CD4-positive, alpha-beta T cell treated with Interleukin-15 for 4 hours (primary cell): ENCODE measurements around the gene RIC8A.
A peak's percentile ranks its signal among the peaks of the same experiment; 100 is the strongest.
"Not testable (repeated sequence)": the region's sequence is repeated elsewhere in the genome, so short reads cannot be mapped to it uniquely, and the experiment has no call there.

ENCODE experiments used
- DNase-seq: peaks from one replicate; pipeline ENCODE4 v3.0.0-alpha.2; 2020; ENCODE audit warnings: low spot score

Gene RIC8A

DNA sequence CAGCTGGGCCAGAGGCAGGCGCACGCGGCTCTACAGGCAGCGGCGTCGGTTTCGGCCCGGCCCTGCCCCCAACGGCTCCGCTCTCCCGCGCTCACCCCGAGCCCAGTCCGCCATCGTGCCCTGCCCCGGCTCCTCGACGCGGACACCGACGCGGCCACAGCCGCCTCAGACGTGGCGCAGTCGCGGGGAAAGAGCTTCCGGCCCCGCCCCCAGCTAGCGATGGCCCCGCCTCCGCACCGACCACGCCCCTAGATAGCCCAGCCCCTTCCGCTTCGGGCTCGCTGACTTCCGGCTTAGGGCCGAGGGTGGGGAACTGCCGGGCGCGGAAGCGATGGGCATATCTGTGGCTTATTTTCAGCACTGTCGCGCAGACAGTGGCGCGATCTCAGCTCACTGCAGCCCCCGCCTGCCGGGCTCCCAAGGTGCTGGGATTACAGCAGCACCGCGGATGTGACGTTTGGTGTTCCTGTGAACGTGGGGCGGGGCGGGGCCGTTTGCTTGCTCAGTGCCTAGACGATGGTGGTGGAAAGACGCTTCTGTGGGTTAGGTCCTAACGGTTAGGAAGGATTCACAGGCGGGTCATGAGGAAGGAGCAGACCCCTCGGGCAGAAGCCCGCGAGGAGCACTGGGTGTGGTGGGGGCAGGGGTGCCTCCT is at the start of gene RIC8A, which contains the start of gene BET1L:
Gene RIC8A, plus strand, starts transcription at position 501 of the 655 bp plus-strand sequence. CDS start 1,147 bp downstream, outside the sequence.
Gene BET1L, minus strand, starts transcription at position 192 of the 655 bp plus-strand sequence. Its CDS starts 78 bp downstream, at position 114.
- peak; percentile 98 for DNase-seq

DNA sequence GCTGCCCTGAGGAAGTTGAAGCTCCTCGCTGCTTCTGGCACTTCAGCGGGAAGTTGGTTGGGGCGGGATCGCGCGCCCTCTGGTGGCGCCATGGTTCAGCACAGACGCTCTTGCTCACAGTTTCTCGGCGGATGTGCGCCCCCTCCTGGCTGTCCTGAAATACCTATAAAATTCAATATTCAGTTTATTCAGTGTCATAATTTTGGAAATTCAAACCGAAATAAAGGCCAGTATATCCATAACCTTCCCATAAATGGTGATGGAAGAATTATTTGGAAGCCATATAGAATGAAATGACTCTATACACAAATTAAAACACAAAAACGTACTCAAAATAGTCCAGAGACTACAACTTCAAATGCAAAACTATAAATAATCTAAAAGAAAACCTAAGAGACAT is 27.3 kb upstream of the RIC8A start:
- not testable (repeated sequence) for DNase-seq

DNA sequence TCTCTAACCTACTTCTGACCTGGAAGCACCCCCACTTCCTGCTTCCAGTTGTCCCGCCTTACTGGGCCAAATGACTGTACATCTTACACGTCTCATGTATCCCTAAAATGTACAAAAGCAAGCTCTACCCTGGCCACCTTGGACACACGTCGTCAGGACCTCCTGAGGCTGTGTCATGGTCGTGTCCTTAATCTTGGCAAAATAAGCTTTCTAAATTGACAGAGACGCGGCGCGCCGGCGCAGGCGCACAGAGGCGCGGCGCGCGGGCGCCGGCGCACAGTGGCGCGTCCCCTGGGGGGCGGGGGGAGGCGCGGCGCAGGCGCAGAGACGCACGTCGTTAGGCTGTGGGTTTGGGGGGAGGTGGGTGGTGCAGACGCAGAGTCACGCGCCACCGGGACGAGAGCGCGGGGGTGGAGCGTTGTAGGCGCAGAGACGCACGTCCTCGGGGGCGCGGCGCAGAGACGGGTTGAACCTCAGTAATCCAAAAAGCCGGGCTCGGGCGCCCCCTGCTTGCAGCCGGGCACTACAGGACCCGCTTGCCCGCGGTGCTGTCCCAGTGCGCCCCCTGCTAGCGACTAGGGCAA is 18.2 kb upstream of the RIC8A start:
- DNase-seq: not testable (repeated sequence)

DNA sequence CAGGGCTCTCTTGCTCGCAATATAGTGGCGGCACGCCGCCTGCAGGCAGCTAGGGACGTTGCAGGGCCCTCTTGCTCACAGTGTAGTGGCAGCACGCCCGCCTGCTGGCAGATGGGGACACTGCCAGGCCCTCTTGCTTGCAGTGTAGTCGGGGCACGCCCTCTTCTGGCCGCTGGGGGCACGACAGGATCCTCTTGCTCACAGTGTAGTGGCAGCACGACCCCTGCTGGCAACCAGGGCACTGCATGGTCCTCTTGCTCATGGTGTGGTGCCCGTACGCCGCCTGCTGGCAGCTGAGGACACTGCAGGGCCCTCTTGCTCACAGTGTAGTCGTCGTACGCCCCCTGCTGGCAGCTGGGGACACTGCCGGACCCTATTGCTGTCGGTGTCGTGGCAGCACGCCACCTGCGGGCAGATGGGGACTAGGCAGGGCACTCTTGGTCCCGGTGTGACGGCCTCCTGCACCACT is 17.6 kb upstream of the RIC8A start:
- DNase-seq: not testable (repeated sequence)

DNA sequence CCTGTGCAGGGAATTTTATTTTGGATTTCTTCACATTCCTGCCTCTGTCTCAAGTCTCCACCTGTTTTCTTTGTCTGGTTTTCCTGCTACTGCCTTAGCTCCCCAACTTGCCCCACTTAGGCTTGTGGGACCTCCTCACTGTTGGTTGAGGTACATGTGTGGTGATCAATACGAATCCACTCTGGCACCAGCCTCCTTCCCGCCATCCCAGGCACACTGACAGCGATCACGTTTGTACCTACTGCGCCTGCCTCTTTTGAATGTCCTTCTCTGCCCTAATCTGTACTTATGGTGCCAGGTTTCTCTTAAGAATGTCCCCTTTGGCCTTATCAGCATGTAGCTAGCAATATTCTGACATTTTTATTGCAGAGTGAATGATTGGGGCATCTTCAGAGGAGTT is 17.0 kb upstream of the RIC8A start:
- DNase-seq: not testable (repeated sequence)

DNA sequence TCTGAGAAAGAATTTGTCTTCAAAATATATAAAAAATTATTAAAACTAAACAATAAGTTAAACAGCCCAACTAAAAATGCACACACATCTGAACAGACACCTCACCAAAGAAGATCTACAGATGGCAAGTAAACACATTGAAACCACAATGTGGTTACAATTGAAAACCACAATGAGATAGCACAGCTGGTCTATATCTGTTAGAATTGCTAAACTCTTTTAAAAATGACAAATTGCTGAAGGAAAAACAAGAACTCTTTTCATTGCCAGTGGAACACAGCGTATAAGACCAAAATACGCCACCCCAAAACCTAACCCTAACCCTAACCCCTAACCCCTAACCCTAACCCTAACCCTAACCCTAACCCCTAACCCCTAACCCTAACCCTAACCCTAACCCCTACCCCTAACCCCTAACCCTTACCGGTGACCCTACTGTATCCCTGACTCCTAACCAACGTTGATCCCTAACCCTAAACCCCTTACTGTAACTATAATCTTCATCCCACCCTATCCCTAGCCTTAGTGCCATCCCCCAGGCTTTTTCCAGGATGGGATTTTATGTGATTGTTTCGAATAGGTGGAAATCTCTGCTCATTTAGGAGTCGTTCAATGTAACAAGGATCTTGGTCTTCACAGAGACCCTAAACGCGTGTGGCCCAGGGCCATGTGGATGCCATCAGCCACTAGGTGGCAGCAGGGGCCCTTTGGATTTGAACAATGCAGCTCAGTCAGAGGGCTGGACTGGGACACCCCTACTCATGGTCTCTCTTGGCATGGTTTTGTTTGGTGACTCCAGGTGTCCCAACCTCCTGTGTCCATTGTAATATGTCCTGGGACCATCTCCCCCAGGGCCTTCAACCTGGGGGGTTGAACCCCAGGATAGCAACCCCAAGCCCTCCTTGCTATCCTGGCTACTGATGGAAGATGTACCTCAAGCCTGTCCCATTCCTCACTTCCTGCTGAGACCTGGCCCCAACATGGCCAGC is 15.7 kb upstream of the RIC8A start:
- DNase-seq: peak; percentile 33

DNA sequence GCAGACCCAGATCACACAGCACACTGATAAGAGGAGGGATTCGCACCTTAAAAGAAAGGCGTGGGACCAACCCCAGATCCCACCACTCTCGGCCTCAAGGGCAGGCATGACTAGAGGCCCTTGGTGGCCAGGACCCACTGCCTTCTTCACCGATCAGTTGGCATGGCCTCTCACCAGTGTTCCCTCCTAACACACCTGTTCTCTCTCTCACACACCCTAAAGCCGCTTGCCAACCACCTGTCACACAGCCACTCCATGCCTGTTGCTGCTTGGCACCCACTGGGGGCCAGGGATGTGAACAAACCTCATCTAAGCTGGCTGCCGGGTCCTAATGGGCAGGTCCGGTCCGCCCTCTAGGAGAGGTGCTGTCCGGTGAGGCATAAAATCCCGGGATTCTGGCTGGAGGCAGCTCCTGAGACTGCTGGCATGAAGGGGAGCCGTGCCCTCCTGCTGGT is 14.8 kb upstream of the RIC8A start, which contains the start of gene SCGB1C1:
Gene SCGB1C1, plus strand, starts transcription at position 405 of the 455 bp plus-strand sequence. Its CDS starts 22 bp downstream, at position 427.
- not testable (repeated sequence) for DNase-seq

DNA sequence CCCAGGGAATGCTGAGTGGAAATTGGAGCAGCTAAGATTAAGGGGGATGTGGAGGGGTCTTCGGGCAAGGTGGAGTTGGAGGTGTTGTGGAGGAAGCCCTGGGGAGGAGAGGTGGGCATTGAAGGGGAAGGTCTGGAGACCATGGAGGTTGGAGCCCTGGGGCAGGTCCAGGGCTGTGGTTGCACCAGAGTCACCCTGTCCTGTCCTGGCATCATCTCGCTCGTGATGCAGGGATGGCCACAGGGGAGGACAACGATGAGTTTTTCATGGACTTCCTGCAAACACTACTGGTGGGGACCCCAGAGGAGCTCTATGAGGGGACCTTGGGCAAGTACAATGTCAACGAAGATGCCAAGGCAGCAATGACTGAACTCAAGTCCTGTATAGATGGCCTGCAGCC is 14.0 kb upstream of the RIC8A start:
- not testable (repeated sequence) for DNase-seq

DNA sequence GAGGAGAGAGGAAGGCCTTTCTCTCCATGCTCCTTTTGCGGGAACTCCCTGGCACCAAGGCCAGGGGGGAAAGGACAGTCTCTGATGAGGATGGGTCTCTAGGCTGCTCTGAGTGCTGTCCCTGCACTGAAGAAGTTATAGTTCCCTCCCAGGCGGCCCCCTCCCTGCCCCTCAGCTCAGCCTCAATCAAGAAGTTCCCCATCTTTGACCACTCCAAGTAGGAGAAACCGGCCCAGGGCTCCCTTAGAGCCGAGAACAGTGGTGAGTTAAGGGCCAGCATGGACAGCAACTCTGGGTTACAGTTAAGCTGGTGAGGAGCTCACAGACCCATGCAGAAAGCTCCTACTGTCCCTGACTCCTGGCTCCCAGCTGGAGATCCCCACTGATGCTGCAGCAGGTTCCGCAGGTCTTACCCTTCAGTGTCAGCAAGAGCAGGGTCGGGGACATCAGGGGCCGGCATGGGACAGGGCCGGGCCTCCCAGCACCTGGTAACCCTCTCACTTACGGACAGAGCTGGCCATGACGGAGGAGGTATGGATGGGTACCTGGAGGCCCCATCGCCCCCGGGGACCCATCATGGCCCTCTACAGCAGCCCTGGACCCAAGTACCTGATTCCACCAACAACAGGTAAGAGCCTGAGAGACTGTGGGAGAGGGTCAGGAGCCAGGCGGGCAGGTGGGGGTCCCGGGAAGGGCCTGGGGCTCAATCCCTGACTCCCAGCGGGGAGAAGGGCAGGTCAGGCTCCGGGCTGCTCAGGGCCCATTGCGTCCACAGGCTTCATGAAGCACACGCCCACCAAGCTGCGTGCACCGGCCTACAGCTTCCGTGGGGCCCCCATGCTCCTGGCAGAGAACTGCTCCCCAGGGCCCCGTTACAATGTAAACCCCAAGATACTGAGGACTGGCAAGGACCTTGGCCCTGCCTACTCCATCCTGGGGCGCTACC is 10.4 kb upstream of the RIC8A start:
- DNase-seq: no peak

DNA sequence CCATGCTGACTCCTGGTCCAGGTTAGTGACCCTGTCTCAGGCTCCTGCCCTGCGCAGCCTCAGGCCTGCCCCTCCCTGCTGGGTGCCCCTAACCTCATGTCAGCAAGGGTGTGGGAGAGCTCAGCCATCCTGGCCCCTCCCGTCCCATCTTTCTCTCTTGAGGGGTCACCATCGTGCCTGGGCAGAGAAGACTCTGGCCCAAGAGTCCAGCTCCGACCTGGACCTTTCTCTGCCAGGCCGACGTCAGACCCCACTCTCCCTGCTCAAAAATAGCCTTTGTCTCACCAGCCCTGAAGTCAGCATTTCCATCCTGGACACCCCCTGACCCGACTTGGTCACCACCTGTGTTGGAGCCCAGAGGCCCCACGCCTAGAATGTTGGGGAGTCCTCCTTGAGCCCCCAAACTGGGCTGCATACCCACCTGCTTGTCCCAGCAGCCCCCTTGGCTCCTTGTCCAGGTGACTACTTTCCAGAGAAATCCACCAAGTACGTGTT is 9.7 kb upstream of the RIC8A start:
- DNase-seq: no peak

DNA sequence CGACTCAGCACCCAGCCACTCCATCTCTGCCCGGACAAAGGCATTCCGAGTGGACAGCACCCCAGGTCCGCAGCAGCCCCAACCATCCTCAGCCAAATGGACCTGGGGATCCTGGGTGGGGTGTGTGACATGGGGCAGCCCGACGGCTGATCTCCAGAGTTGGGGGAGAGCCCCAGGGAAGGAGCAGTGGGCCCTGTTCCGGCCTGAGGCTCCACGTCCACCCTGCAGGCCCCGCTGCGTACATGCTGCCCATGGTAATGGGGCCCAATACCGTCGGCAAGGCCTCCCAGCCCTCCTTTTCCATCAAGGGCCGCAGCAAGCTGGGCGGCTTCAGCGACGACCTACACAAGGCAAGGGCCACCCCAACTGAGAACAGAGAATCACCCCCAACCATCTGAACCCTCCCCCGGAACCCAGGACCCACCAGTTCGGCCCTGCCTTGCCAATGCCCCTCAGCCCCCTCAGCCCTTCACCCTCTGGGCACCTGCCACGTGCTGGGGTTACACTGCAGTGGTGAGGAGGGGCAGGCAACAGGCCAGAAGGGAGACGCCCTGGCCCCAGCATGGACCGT is 9.2 kb upstream of the RIC8A start:
- DNase-seq: no peak

DNA sequence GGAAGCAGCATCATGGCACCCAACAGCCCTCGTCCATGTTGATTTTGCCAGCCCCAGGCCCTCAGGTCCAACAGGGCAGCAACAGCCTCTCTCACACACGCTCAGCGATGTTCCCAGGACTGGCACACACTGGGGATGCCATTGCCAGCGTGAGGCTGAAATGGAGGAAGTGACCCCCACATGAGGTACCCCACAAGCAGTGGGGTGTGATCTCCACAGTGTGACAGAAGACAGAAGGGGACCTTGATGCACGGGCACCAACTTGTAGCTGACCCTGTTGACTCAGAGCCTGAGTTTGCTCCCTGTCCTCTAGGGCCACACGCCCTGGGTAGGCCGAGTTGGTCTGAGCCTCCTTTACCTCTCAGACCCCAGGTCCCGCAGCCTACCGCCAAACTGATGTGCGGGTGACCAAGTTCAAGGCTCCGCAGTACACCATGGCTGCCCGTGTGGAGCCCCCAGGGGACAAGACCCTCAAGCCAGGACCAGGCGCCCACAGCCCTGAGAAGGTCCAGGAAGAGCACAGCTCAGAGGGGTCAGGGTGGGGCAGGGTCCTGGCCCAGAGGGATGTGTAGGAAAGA is 8.4 kb upstream of the RIC8A start:
- DNase-seq: no peak

DNA sequence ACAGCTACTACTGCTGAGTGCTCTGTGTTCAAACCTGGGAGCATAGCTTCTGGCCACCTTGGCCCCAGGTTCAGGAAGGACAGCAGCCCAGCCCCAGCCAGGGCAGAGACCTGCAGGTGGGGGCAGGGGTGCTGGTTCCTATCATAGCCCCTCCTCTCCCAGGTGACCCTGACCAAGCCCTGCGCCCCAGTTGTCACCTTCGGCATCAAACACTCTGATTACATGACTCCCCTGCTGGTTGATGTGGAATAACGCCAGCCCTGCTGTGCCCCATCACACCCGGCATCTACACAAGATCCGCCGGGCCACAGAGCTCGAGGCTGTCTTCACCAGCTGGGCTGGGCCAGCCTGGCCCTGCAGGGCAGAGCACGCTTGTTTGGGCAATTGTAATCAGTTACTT is 7.7 kb upstream of the RIC8A start:
- DNase-seq: no peak

DNA sequence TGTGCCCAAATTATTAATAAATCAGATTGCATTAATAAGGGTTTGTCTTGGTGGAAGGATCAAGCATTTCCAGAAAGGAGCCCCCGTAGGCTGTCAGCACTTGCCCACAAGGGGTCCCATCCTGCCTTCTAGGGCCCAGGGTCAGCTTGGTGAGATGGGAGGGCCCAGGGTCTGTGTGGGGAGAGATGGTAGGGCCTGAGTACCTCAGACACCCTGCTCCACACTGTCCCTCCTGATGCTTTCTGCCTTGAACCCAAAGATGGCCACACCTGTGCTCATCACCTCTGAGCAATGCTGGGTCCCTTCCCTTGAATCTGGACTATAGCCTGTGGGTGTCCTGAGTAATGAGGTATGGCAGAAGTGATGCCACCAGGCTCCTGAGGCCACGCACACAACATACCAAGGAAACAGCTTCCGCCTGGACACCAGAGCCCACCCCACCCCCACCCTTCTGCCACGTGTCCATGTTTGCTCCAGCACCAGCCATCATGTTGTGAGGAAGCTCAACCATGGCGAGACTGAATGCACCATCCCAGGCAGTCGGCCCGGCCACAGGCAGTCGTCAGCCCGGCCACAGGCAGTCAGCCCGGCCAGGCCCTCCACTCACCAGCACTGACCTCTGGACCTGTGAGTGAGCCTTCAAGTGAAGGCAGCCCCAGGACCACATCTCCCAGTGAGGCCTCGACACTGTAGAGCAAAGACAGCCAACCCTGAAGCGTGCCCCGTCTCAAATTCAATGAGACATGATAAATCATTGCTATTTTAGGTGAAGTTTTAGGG is 7.1 kb upstream of the RIC8A start:
- no peak for DNase-seq

DNA sequence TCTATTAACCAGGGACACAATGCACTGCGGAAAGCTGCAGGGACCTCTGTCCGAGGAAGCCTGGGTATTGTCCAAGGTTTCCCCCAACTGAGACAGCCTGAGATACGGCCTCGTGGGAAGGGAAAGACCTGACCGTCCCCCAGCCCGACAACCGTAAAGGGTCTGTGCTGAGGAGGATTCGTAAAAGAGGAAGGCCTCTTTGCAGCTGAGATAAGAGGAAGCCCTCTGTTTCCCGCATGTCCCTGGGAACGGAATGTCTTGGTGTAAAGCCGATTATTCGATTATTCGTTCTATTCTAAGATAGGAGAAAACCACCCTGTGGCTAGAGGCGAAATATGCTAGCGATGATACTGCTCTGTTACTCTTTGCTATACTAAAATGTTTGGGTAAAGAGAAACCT is 5.5 kb upstream of the RIC8A start:
- no peak for DNase-seq

DNA sequence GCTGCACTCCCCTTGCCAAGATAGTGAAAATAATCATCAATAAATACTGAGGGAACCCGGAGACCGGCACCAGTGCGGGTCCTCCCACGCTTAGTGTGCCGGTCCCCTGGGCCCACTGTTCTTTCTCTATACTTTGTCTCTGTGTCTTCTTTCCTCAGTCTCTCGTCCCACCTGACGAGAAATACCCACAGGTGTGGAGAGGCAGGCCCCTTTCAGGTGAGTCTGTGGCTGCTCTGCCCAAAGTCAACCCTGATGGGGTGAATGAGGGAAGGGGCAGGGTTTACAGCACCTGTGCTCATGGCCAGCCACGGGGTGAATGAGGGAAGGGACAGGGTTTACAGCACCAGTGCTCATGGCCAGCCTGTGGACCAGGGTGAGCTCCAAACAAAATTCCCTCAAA is 5.0 kb upstream of the RIC8A start:
- DNase-seq: no peak

DNA sequence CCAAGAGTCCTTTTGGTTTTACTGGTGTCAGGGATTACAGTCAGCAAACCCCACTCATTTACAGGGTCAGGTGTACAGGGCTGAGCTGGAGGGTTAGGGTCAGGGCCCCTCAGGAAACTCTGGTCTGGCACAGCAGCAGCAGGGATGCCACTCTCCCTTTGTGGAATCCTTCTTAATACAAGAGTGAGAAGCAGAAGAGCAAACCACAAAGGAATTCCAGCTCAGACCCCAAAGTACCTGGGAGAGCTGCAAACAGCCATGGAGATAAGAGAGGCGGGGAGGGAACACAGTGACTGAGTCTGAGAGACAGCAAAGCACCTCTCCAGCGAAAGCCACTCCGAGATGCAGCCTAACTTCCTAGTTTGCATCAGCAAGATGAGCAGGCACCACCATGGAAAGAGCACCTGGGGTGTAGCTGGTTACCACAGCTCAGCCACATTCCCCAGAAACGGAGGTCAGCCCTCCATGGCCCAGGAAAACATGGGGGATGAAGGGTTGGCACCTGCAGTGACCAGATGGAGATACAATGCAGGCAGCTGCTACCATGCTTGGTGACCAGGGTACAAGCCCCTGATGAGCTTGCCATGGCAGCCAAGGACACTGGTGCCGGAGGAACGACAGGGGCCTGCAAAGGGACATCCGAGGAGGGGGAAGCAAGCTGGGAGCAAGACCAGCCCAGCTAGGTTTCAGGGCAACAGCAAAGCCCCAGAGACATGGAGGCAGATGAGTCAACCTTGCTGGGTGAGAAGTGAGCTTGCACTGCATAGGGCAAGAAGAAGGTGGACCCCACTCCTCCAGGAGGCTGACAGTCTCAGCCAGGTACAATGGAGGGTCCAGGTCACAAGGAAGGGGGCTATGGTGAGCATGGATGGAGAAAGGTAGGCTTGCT is 4.2 kb upstream of the RIC8A start:
- DNase-seq: no peak

DNA sequence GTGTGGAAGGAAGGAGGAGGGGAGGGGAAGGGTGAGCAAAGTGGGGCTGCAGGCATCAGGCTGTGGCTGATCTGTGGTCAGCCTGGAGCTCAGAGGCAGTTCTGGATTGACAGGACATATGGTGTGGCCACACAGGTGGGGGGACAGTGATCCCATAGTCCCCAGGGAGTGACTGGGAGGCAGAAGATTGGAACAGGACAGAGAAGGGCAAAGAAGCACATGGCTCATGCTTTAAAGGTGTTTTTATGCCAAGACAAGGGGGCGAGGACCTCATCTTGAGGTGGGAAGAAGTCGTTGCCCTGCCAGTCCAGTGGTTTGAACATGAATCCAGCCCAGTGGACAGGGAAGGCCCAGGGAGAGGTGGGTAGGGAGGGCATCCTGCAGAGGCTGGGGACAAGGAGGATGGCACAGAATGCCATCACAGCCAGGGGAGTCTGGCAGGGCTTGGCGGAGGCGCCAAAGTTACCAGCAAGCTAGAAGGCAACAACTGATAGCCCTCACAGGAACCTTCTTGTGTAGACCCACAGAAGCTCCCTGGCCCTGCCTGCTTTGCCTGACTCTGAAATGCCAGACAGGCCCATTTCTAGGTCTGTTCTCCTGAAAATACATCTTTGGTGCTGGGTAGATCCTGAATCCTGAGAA is 3.4 kb upstream of the RIC8A start:
- DNase-seq: no peak
